Sigmoid colon (tissue), 7 donors: ENCODE measurements around the gene NENF. TPM values are rescaled to one million over a fixed set of nuclear protein-coding genes. Genes with fewer than 3 reads are reported as not detected.

Experiments
- DNase-seq: peaks from one replicate; pipeline ENCODE4 v3.0.0-alpha.2; 2019
- H3K27ac ChIP-seq, 4 donors: fragments of 200-600 bp; sonication (generic); one replicate each; pipeline ENCODE4 v1.5.1; 2016 to 2019; ENCODE audit warnings: mild to moderate bottlenecking in 1 of 4
- H3K27me3 ChIP-seq, 3 donors: fragments of 200-600 bp; sonication (generic); one replicate each; pipeline ENCODE4 v1.5.1; 2019; ENCODE audit warnings: mild to moderate bottlenecking in 1 of 3
- H3K36me3 ChIP-seq, 4 donors: fragments of 200-600 bp; sonication (generic); one replicate each; pipeline ENCODE4 v1.5.1; 2016 to 2019
- H3K4me1 ChIP-seq, 4 donors: fragments of 200-600 bp; sonication (generic); one replicate each; pipeline ENCODE4 v1.5.1; 2017 to 2019
- H3K4me3 ChIP-seq, 4 donors: fragments of 200-600 bp; sonication (generic); one replicate each; pipeline ENCODE4 v1.5.1; 2017 to 2019; ENCODE audit warnings: mild to moderate bottlenecking in 2 of 4, moderate library complexity in 1 of 4
- H3K9me3 ChIP-seq, 4 donors: fragments of 200-600 bp in 3 of 4; sonication (generic) in 3 of 4; one replicate each; pipeline versions ENCODE4 v1.5.1 to v1.6.1; 2013 to 2019
- CTCF ChIP-seq, 4 experiments: fragments of 450-650 bp in 3 of 4; fragments of 200-600 bp in 1 of 4; IDR thresholded peaks; one replicate each; pipeline ENCODE4 v1.5.1; 2016 to 2019; ENCODE audit warnings: antibody characterized with exemption in 4 of 4, mild to moderate bottlenecking in 3 of 4, moderate library complexity in 2 of 4
- EP300 ChIP-seq, 4 donors: sonication (generic); formaldehyde crosslinking; IDR thresholded peaks; one replicate each; pipeline ENCODE4 v1.6.1; 2017; ENCODE audit warnings: antibody characterized with exemption in 4 of 4
- POLR2A ChIP-seq, 2 donors: fragments of 450-650 bp; IDR thresholded peaks; one replicate each; pipeline ENCODE4 v1.6.1; 2016; ENCODE audit warnings: antibody characterized with exemption in 2 of 2, mild to moderate bottlenecking in 2 of 2, moderate library complexity in 2 of 2
- POLR2AphosphoS5 ChIP-seq, 4 donors: sonication (generic); formaldehyde crosslinking; IDR thresholded peaks; one replicate each; pipeline ENCODE4 v1.6.1; 2017; ENCODE audit warnings: antibody characterized with exemption in 4 of 4
- WGBS, 2 donors: extraction: QIAGEN DNeasy Blood & Tissue Kit; methylation state at CpG; one replicate each; pipeline ENCODE4 v1.1.7; 2013; 5-methylcytosine and 5-hydroxymethylcytosine counted together
- intact Hi-C: fragments of 100-400 bp; cut with DNase I; formaldehyde crosslinking; loops from one replicate; pipeline ENCODE4 v1.15.1; 2023
- polyA plus RNA-seq, 3 donors: library from polyadenylated mRNA; stranded (reverse); fragments of 200-250 nt; gene quantifications; one replicate each; pipeline ENCODE4 v1.2.3, GENCODE V29; 2013
- total RNA-seq, 4 donors: library from RNA; depleted of rRNA; stranded (reverse); fragments of >200 nt; gene quantifications; one replicate each; pipeline ENCODE4 v1.1.0, GENCODE V29; 2016
- donor health status: healthy with polysubstance abuse.
- donor health status: Bipolar disorder and iron deficiency.
- donor health status: healthy.

Gene NENF
- total and polyA plus RNA-seq, 7 donors, result 27.0 to 136 (median 100) TPM

- H3K9me3 ChIP-seq, result no peaks in the 10 kb centered on the region
- intact Hi-C loops, result loop anchor here (2.0 to 5.0 kb wide), 3 partner anchors 91 to 777 kb away; partner anchors contain the start of gene PPP2R5A
- H3K4me3 ChIP-seq, result no peak overlapping the region
- no peak for DNase-seq
- no peaks in the 10 kb centered on the region for H3K27me3 ChIP-seq
- no peaks in the 10 kb centered on the region for H3K36me3 ChIP-seq
- no peak overlapping the region for H3K27ac ChIP-seq
- no peak for TF ChIP-seq POLR2AphosphoS5 (IDR thresholded peaks at IDR 0.05)
- peak in 1 of 4 experiments; percentile 20 for TF ChIP-seq CTCF (IDR thresholded peaks at IDR 0.05)
- peaks cover 0 to 15% (median 6%) of the 10 kb centered on the region in 4 donors for H3K4me1 ChIP-seq
- WGBS, 2 donors, result 57 to 61% methylated on average over 8 of the region's 8 CpGs
Observed at GRCh38 chr1:212457740-212458338, 25.1 kb downstream of the NENF start.

GRCh38 chr1:212458817-212459216 is 26.1 kb downstream of the NENF start:
- intact Hi-C loops, result loop anchor here (5.0 kb wide), 2 partner anchors 92 to 172 kb away; partner anchors contain the start of gene PPP2R5A
- Histone ChIP-seq H3K9me3 (no peaks in the 10 kb centered on the region), H3K27me3 (no peaks in the 10 kb centered on the region), H3K4me1 (peaks cover 0 to 11% (median 2%) of the 10 kb centered on the region in 4 donors), H3K27ac (no peak overlapping the region), H3K36me3 (no peaks in the 10 kb centered on the region), H3K4me3 (no peak overlapping the region)
- 13 to 24% methylated on average over 1 of the region's 1 CpG for WGBS, 2 donors
- DNase-seq, result no peak
- TF ChIP-seq POLR2A (IDR thresholded peaks at IDR 0.05) (no peak), POLR2AphosphoS5 (IDR thresholded peaks at IDR 0.05) (no peak), EP300 (IDR thresholded peaks at IDR 0.05) (no peak), CTCF (IDR thresholded peaks at IDR 0.05) (no peak)

- H3K4me1 ChIP-seq, result peaks cover 0 to 11% (median 2%) of the 10 kb centered on the region in 4 donors
- intact Hi-C loops, result loop anchor here (5.0 kb wide), 2 partner anchors 92 to 172 kb away; partner anchors contain the start of gene PPP2R5A
- peak; percentile 17 for DNase-seq
- no peaks in the 10 kb centered on the region for H3K27me3 ChIP-seq
- H3K9me3 ChIP-seq, result no peaks in the 10 kb centered on the region
- TF ChIP-seq CTCF (IDR thresholded peaks at IDR 0.05), result no peak
- TF ChIP-seq POLR2AphosphoS5 (IDR thresholded peaks at IDR 0.05), result no peak
- TF ChIP-seq EP300 (IDR thresholded peaks at IDR 0.05), result no peak
- TF ChIP-seq POLR2A (IDR thresholded peaks at IDR 0.05), result no peak
- 85 to 95% methylated on average over 5 of the region's 5 CpGs for WGBS, 2 donors
- H3K4me3 ChIP-seq, result no peak overlapping the region
- no peaks in the 10 kb centered on the region for H3K36me3 ChIP-seq
- H3K27ac ChIP-seq, result no peak overlapping the region
Observed at GRCh38 chr1:212459656-212460055, 26.9 kb downstream of the NENF start.

GRCh38 chr1:212460376-212460775 is 27.7 kb downstream of the NENF start:
- intact Hi-C loops, result no loop called here
- Histone ChIP-seq H3K27ac (no peak overlapping the region), H3K36me3 (no peaks in the 10 kb centered on the region), H3K4me1 (peaks cover 0 to 10% (median 2%) of the 10 kb centered on the region in 4 donors), H3K27me3 (no peaks in the 10 kb centered on the region), H3K4me3 (no peak overlapping the region), H3K9me3 (no peaks in the 10 kb centered on the region)
- 91 to 94% methylated on average over 9 of the region's 9 CpGs for WGBS, 2 donors
- peak; percentile 55 for DNase-seq
- TF ChIP-seq POLR2A (IDR thresholded peaks at IDR 0.05), result no peak
- no peak for TF ChIP-seq CTCF (IDR thresholded peaks at IDR 0.05)
- no peak for TF ChIP-seq POLR2AphosphoS5 (IDR thresholded peaks at IDR 0.05)
- no peak for TF ChIP-seq EP300 (IDR thresholded peaks at IDR 0.05)
